Non-pigmented ciliary epithelial cell (primary cell): ENCODE measurements around the gene ATG2A.

Experiments used
- DNase-seq: peaks from one replicate; pipeline ENCODE4 v3.0.0-alpha.2; 2010; ENCODE audit warnings: low read depth

ATG2A gene

GRCh38 chr11:64885367-64886286, 31.4 kb downstream of the ATG2A start:
- DNase-seq = peak; percentile 71

DNA sequence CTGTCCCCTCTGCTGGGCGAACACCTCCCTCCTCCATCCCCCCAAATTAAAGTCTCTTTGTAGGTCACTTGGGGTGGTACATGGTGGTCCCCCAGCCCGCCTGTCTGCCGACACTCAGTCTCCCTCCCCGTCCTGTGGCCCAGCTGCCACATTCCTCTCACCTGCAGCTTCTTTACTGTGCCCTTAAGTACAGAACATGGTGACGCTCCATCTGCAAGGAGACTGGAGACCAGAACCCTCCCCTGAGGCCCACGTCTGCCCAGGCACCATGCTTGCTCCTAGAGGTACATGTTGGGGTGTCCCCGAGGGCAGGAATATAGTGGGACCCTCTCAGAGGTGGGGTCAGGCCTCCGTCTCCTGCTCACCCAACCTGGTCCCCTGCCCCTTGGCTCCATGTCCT, 33.0 kb downstream of the ATG2A start:
- DNase-seq = no peak

- DNase-seq = no peak
Measured at GRCh38 chr11:64883575-64883974, 33.4 kb downstream of the ATG2A start.

DNA sequence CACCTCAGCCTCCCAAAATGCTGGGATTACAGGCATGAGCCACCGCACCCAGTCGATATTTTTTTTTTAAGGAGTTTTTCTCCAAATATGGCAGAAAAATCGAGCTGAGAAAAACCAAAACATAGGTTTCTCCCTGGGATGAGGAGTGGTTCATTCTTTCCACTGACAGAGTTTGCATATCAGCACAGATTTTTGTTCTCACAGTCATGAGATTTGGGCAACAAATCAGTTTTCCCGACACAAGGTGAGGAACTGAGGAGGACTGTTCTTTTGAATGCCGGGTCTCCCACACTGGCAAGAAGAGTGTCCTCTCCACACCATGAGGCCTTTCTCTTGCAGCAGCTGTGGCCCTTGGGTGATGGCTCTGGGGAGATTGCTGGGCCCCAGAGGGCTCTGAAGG, 34.8 kb downstream of the ATG2A start:
- no peak for DNase-seq

- no peak for DNase-seq
Measured at GRCh38 chr11:64881476-64881875, 35.5 kb downstream of the ATG2A start.

GRCh38 chr11:64880240-64881001, 36.6 kb downstream of the ATG2A start:
- no peak for DNase-seq

- no peak for DNase-seq
Measured at GRCh38 chr11:64879244-64879900, 37.6 kb downstream of the ATG2A start.

GRCh38 chr11:64878494-64879243, 38.3 kb downstream of the ATG2A start, which contains the start of gene EHD1:
Gene EHD1, minus strand, starts transcription at chr11:64878621. Its CDS starts 157 bp downstream, at chr11:64878464.
- peak; percentile 84 for DNase-seq

GRCh38 chr11:64878223-64878493, 38.9 kb downstream of the ATG2A start:
- DNase-seq = no peak

DNA sequence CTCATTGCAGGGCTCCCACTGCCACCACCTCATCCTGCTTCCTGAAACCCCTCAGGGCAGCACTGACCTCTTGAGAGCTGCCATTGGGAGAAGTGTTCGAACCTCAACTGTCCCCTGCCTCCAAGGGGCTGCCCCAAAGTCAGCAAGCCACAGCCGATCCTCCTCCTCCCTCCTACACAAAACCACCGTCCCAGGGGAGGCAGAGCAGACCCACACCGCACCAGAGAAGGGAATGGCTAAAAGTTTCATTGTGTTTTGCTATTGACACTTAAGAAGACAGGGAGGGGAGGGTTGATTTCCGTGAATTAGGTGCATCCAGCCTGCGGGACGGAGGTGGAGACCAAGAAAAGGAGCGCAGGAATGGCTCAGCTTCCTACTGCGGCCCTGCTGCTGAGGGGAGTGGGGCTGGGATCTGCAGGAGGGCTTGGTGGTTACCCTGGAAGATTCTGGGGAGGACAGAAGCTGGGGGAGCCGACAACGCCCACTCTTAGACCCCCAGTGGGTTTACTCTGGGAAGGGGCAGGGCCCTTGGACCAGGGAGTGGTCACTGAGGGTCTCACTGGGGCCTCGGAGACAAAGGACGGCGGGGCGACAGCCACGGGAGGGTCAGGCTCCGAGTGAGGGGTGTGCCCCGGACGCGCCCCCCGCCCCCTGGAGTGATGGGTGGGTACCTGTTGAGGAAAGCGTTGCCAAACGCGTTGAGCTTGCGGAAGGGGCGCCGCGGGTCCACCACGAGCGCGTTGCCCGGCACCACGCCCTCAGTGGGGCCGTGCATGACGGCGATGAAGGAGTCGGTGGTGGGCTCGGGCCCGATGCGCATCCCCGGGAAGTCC, 39.4 kb downstream of the ATG2A start:
- DNase-seq = no peak

GRCh38 chr11:64876835-64877341, 40.1 kb downstream of the ATG2A start:
- no peak for DNase-seq

GRCh38 chr11:64876229-64876750, 40.7 kb downstream of the ATG2A start:
- no peak for DNase-seq

DNA sequence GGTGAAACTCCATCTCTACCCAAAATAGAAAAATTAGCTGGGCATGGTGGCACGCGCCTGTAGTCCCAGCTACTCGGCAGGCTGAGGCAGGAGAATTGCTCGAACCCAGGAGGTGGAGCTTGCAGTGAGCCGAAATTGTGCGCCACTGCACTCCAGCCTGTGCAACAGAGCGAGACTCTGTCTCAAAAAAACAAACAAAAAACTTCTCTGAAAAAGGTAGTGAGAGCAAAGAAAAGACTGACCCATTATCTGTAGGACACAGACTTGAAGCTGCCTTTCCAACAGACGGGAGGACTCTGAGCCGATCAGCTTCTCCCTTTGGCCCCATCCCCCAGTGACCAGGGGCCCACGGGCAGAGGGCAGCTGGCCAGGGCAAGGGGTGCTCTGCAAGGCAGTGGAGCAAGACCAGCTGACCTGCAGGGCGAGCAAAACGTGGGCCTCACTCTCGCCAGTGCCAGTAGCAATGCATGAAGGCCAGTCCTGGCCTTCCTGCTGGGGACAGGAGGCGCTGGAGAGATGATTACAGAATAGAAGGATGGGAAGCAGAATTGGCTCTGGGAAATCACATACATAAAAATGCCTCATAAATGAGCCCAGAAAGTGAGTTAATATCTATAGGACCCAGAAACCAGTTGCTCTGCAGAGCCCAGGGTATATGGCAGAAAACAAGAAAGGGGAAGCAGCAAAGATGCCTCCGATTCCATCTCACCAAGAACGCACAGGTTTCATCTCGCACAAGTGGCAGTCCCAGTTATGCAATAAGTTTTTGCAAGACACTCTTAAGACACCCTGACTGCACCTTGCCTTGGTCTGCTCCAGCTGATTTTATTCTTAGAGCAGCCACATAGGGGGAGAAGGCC, 41.4 kb downstream of the ATG2A start:
- DNase-seq = no peak

DNA sequence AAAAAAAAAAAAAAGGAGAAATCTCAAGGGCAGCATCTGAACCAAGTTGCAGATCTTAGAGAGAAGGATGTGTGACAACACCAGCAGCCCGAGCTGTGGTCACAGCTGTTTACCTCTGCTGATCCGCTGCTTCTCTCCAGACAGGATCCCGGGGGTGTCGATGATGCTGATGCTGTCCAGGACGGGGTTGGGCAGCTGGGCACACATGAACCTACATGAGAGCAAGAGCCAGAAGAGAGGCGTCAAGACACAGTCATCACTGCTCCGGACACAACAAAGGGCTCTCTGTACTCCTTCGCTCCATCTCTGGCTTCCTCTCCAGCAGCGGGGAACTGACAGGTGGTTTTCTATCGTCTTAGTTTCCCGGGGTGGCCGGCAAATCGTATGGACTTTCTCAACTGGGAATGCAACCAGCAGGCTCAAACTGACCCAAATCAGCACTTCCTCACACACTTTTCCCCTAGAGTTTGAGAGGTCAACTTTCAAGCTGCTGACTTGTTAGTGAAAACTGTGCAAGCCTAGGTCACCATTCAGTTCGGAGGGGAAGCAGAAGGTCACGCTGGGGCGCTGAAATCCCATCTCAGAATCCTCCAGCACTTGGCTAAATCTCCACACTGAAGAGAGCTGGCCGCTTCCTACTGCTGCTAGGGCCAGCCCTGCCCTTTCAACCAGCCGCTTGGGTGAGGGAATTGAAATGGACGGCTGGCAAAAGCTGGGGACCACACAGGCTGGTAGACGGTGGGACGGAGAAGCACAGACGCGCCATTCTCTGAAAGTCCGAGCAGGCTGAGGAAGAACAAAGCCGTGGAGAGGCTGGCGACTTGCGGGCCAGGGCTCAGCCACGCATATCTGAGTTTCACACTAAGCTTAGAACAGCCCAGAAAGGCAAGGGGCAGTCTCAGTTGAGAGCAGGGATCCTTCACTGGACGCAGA, 42.4 kb downstream of the ATG2A start:
- no peak for DNase-seq

DNA sequence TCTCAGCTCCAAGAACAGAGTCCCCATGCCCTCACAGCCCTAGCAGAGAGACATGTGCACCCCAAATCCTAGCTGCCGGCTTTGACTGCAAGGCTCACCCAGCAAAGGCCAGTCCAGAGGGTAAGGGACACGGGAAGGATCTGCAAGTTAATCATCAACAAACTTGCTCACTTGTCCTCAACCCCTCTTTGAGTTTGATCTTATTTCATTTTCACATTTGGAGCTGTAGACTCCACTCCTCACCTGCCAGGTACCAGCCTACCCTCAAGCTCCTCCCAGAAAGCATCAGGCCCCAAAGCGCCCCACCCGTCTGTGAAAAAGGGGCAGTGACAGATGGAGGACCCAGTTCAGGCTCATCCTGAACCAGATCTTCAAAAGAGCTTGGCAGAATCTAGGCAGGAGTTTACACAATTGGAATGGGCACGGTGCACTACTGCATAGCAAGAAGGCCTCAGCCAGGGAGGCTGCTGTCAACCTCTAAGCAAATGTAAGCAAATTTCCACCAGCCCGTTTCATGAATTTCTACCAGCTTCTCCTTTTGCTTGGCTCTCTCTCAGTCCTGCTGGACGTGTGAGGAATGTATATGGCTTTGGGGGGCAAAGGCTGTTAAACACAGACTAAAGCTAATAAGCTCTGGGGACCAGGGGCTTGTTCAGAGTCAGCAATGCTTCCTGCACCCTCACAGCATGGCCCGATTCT, 44.1 kb downstream of the ATG2A start:
- DNase-seq = no peak

- no peak for DNase-seq
Measured at GRCh38 chr11:64871492-64871891, 45.5 kb downstream of the ATG2A start.

- DNase-seq = no peak
Measured at GRCh38 chr11:64870893-64871466, 46.0 kb downstream of the ATG2A start.
